HG03103 (cell line): Measurements from ENCODE around the gene RPL7L1.
"Not testable (repeated sequence)": the region's sequence is repeated elsewhere in the genome, so short reads cannot be mapped to it uniquely, and the experiment has no call there.

Experiments used
- ATAC-seq: cut with Tn5 transposase; IDR thresholded peaks from one replicate; pipeline ENCODE4 v1.9.1; 2021; ENCODE audit warnings: low read depth; ENCODE audit not compliant: unreplicated experiment

The RPL7L1 gene

GRCh38 chr6:42879372-42880239 is at the start of gene RPL7L1:
Gene RPL7L1, plus strand, starts transcription at chr6:42879616. Its CDS starts 295 bp downstream, at chr6:42879911.
- peak; percentile 89 for ATAC-seq

GRCh38 chr6:42831237-42831636 is 48.2 kb upstream of the RPL7L1 start:
- no peak for ATAC-seq

- ATAC-seq: no peak
Observed at GRCh38 chr6:42834056-42834455, 45.4 kb upstream of the RPL7L1 start.

GRCh38 chr6:42841844-42842584 is 37.4 kb upstream of the RPL7L1 start:
- no peak for ATAC-seq

GRCh38 chr6:42845327-42845694 is 34.1 kb upstream of the RPL7L1 start:
- no peak for ATAC-seq

- no peak for ATAC-seq
Observed at GRCh38 chr6:42846505-42846904, 32.9 kb upstream of the RPL7L1 start.

GRCh38 chr6:42848700-42849099 is 30.7 kb upstream of the RPL7L1 start:
- no peak for ATAC-seq

GRCh38 chr6:42851599-42851998 is 27.8 kb upstream of the RPL7L1 start:
- no peak for ATAC-seq

GRCh38 chr6:42860036-42860435 is 19.4 kb upstream of the RPL7L1 start:
- no peak for ATAC-seq

GRCh38 chr6:42860481-42860880 is 18.9 kb upstream of the RPL7L1 start:
- no peak for ATAC-seq

GRCh38 chr6:42864602-42865001 is 14.8 kb upstream of the RPL7L1 start:
- ATAC-seq: no peak

- no peak for ATAC-seq
Observed at GRCh38 chr6:42870145-42870936, 9.1 kb upstream of the RPL7L1 start.

- ATAC-seq: no peak
Observed at GRCh38 chr6:42871711-42872110, 7.7 kb upstream of the RPL7L1 start.

- no peak for ATAC-seq
Observed at GRCh38 chr6:42873313-42873712, 6.1 kb upstream of the RPL7L1 start.

GRCh38 chr6:42877695-42878094 is 1.7 kb upstream of the RPL7L1 start:
- ATAC-seq: no peak

- not testable (repeated sequence) for ATAC-seq
Observed at GRCh38 chr6:42880240-42880817, 913 bp downstream of the RPL7L1 start.

- ATAC-seq: not testable (repeated sequence)
Observed at GRCh38 chr6:42880871-42881270, 1.5 kb downstream of the RPL7L1 start.

- no peak for ATAC-seq
Observed at GRCh38 chr6:42885702-42886101, 6.3 kb downstream of the RPL7L1 start.

GRCh38 chr6:42888201-42888600 is 8.8 kb downstream of the RPL7L1 start:
- not testable (repeated sequence) for ATAC-seq

GRCh38 chr6:42889815-42890214 is 10.4 kb downstream of the RPL7L1 start:
- ATAC-seq: no peak
